Right ventricle myocardium superior (tissue), 1 donor: ENCODE results near the gene CAP1. TPM values are rescaled to one million over a fixed set of nuclear protein-coding genes. Genes with fewer than 3 reads are reported as not detected.

ENCODE experiments used
- ATAC-seq: fragments of 200-7000 bp; cut with Tn5 transposase; one replicate; pipeline ENCODE4 v1.9.1; 2020; ENCODE audit warnings: mild to moderate bottlenecking; ENCODE audit not compliant: poor library complexity
- DNase-seq: peaks from one replicate; pipeline ENCODE4 v3.0.0-alpha.2; 2020
- intact Hi-C: fragments of 100-400 bp; cut with DNase I; formaldehyde crosslinking; loops from one replicate; pipeline ENCODE4 v1.11.2; 2022
- total RNA-seq: library from RNA; stranded (reverse); fragmentation: NEBNext Ultra II Directional; extraction: Animal tissue kit (Norgen Biotek cat#: 25700); gene quantifications from one replicate; pipeline ENCODE4 v1.2.1, GENCODE V29; 2021
- donor health status: DM: no; HTN: yes; CAD: no; lungs with severe emphysema.

CAP1 gene
- total RNA-seq, 1 donor from 2014 or later = 72.6 TPM

- intact Hi-C loops = no loop called here
- ATAC-seq = peak; percentile 32
- no peak for DNase-seq
These were observed 12.8 kb downstream of the CAP1 start for GRCh38 chr1:40053138-40053887.

GRCh38 chr1:40056519-40057309 lies 16.2 kb downstream of the CAP1 start:
- no peak for DNase-seq
- ATAC-seq = no peak
- intact Hi-C loops = no loop called here

GRCh38 chr1:40057310-40058030 lies 16.9 kb downstream of the CAP1 start:
- intact Hi-C loops = no loop called here
- ATAC-seq (no peak), DNase-seq (no peak)

- intact Hi-C loops = no loop called here
- DNase-seq (no peak), ATAC-seq (no peak)
These were observed 17.5 kb downstream of the CAP1 start for GRCh38 chr1:40058097-40058452.

- ATAC-seq (no peak), DNase-seq (no peak)
- intact Hi-C loops = no loop called here
These were observed 18.2 kb downstream of the CAP1 start for GRCh38 chr1:40058453-40059337.

- DNase-seq (no peak), ATAC-seq (peak; percentile 73)
- intact Hi-C loops = no loop called here
These were observed 18.9 kb downstream of the CAP1 start for GRCh38 chr1:40059338-40059959.

GRCh38 chr1:40059960-40060750 lies 19.6 kb downstream of the CAP1 start:
- intact Hi-C loops = no loop called here
- ATAC-seq = no peak
- DNase-seq = no peak

- intact Hi-C loops = no loop called here
- no peak for DNase-seq
- peak; percentile 56 for ATAC-seq
These were observed 24.4 kb downstream of the CAP1 start for GRCh38 chr1:40064797-40065499.

- intact Hi-C loops = no loop called here
- DNase-seq = no peak
- no peak for ATAC-seq
These were observed 26.5 kb downstream of the CAP1 start for GRCh38 chr1:40067023-40067422.

- no peak for ATAC-seq
- DNase-seq = no peak
- intact Hi-C loops = no loop called here
These were observed 27.3 kb downstream of the CAP1 start for GRCh38 chr1:40067851-40068250.

- DNase-seq (no peak), ATAC-seq (no peak)
- intact Hi-C loops = no loop called here
These were observed 31.6 kb downstream of the CAP1 start for GRCh38 chr1:40072142-40072541.

GRCh38 chr1:40073062-40073461 lies 32.5 kb downstream of the CAP1 start:
- no peak for ATAC-seq
- intact Hi-C loops = no loop called here
- DNase-seq = no peak

GRCh38 chr1:40075266-40075665 lies 34.7 kb downstream of the CAP1 start:
- DNase-seq (no peak), ATAC-seq (no peak)
- intact Hi-C loops = no loop called here

- no peak for DNase-seq
- intact Hi-C loops = no loop called here
These were observed 36.4 kb downstream of the CAP1 start for GRCh38 chr1:40076895-40077312.

GRCh38 chr1:40078512-40079333 lies 38.2 kb downstream of the CAP1 start:
- peak; percentile 65 for ATAC-seq
- no peak for DNase-seq
- intact Hi-C loops = no loop called here

More at GRCh38 chr1:40076895-40077312, 36.4 kb downstream of the CAP1 start:
- peak; percentile 31 for ATAC-seq

GRCh38 chr1:40079774-40080400 lies 39.4 kb downstream of the CAP1 start:
- DNase-seq (no peak), ATAC-seq (peak; percentile 34)
- intact Hi-C loops = no loop called here
